ENCODE results near the gene MOB2. TPM values are rescaled to one million over a fixed set of nuclear protein-coding genes. Genes with fewer than 3 reads are reported as not detected.

Gene MOB2
- total and polyA plus RNA-seq, 4 donors = 31.6 to 45.2 (median 36.4) TPM

DNA sequence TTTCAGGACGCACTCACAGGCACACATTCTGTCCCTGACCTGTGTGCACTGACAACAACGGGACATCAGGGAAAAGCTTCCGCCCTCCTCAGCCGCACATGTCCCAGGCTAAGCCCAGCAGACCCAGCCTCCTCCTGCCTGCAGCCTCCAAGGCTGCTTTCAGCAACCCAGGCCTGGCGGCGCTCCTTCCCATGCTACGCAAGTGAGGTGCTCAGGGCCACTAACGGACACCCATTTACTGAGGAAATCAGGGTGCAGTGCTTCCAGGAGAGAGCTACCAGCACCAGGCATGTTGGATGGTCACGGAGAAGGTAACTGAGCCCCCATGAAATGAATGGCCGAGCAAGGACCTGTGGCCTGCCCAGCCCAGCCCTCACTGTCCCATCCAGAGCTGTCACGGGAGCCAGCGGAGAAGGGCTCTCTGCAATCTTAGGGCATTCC, 6.9 kb downstream of the MOB2 start:
- peaks cover 0 to 30% (median 0%) of the 10 kb centered on the region in 5 donors for H3K4me1 ChIP-seq (ENCODE audit: control insufficient read depth in 5 of 5, insufficient read depth in 5 of 5, low read length in 5 of 5)
- no peaks in the 10 kb centered on the region for H3K27me3 ChIP-seq (ENCODE audit: control insufficient read depth in 3 of 3, insufficient read depth in 3 of 3, low read length in 2 of 3)
- no peak for DNase-seq
- peaks cover 3 to 50% (median 19%) of the 10 kb centered on the region in 4 donors for H3K36me3 ChIP-seq (ENCODE audit: control insufficient read depth in 4 of 4, insufficient read depth in 4 of 4, low read length in 4 of 4)
- ATAC-seq (ENCODE audit: insufficient read depth, low FRiP score) = no peak
- TF ChIP-seq, protein P1, sequence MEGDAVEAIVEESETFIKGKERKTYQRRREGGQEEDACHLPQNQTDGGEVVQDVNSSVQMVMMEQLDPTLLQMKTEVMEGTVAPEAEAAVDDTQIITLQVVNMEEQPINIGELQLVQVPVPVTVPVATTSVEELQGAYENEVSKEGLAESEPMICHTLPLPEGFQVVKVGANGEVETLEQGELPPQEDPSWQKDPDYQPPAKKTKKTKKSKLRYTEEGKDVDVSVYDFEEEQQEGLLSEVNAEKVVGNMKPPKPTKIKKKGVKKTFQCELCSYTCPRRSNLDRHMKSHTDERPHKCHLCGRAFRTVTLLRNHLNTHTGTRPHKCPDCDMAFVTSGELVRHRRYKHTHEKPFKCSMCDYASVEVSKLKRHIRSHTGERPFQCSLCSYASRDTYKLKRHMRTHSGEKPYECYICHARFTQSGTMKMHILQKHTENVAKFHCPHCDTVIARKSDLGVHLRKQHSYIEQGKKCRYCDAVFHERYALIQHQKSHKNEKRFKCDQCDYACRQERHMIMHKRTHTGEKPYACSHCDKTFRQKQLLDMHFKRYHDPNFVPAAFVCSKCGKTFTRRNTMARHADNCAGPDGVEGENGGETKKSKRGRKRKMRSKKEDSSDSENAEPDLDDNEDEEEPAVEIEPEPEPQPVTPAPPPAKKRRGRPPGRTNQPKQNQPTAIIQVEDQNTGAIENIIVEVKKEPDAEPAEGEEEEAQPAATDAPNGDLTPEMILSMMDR (IDR thresholded peaks at IDR 0.05; ENCODE audit: control extremely low read depth, extremely low read depth) = no peak
- 94 to 97% methylated on average over 12 of the region's 12 CpGs for WGBS, 2 donors
- no peaks in the 10 kb centered on the region for H3K9me3 ChIP-seq (ENCODE audit: control insufficient read depth in 4 of 4, insufficient read depth in 3 of 4, low read length in 3 of 4)
- no peak overlapping the region for H3K27ac ChIP-seq (ENCODE audit: low read depth in 1 of 2, low read length in 1 of 2)
- no peak overlapping the region for H3K9ac ChIP-seq (ENCODE audit: insufficient read depth in 1 of 2, low read length in 2 of 2)
- H3K4me3 ChIP-seq = no peak overlapping the region

DNA sequence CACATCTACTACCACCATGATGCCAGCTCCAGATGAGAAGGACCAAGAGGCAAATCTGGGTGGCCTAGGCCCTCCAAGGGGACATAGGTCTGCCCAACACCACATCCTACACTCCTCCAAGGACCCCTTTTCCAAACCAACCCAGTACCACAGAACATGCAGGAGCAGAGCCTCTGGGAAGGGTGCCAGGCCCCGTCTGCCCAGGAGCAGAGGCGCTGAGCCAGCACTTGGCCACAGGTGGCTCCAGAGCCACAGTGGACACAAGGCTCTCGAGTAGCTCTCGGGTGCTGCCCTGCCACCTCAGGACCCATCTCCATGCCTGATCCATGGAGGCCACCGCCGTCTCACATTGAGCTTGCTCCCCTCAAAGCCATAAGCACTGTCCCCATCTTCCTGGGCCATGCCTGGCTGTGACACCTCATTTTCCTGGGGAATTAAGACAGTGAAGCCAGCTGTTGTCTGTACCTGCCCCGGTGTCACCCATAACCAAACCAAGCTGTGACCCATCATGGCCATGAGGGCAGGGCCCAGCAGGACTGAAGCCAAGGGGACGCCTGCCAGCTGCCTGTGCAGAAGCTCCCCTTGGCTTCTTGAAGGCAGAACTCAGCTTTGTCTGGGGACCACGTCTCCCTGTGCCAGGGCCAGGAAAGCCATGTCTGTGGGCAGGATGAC, 7.4 kb downstream of the MOB2 start:
- Histone ChIP-seq H3K36me3 (ENCODE audit: control insufficient read depth in 4 of 4, insufficient read depth in 4 of 4, low read length in 4 of 4) (peaks cover 3 to 50% (median 19%) of the 10 kb centered on the region in 4 donors), H3K4me1 (ENCODE audit: control insufficient read depth in 5 of 5, insufficient read depth in 5 of 5, low read length in 5 of 5) (peaks cover 0 to 26% (median 0%) of the 10 kb centered on the region in 5 donors), H3K9me3 (ENCODE audit: control insufficient read depth in 4 of 4, insufficient read depth in 3 of 4, low read length in 3 of 4) (no peaks in the 10 kb centered on the region), H3K4me3 (no peak overlapping the region), H3K27ac (ENCODE audit: low read depth in 1 of 2, low read length in 1 of 2) (no peak overlapping the region), H3K27me3 (ENCODE audit: control insufficient read depth in 3 of 3, insufficient read depth in 3 of 3, low read length in 2 of 3) (no peaks in the 10 kb centered on the region), H3K9ac (ENCODE audit: insufficient read depth in 1 of 2, low read length in 2 of 2) (no peak overlapping the region)
- WGBS, 2 donors = 87 to 89% methylated on average over 9 of the region's 9 CpGs
- ATAC-seq (ENCODE audit: insufficient read depth, low FRiP score) = no peak
- TF ChIP-seq, protein P1 (IDR thresholded peaks at IDR 0.05; ENCODE audit: control extremely low read depth, extremely low read depth) = no peak
- no peak for DNase-seq

DNA sequence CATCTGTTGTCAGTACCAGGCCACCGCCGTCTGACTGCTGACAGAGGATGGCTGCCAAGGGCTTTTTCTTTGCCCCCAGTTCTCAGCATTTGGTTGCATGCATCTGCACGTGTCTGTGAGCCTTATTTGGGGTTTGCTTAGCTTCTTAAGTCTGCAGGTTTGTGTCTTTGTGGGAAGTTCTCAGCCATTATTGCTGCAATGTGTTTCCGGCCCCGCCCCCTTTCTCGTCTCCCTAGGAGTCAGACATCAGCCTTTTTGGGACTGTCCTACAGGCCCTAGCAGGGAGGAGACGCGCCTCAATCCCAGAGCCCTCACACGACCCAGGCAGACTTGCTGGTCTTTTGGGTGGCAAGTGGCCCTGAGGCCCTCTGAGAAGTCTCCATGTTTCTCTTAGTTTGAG, 8.0 kb downstream of the MOB2 start:
- H3K9me3 ChIP-seq (ENCODE audit: control insufficient read depth in 4 of 4, insufficient read depth in 3 of 4, low read length in 3 of 4) = no peaks in the 10 kb centered on the region
- peaks cover 3 to 54% (median 19%) of the 10 kb centered on the region in 4 donors for H3K36me3 ChIP-seq (ENCODE audit: control insufficient read depth in 4 of 4, insufficient read depth in 4 of 4, low read length in 4 of 4)
- no peak overlapping the region for H3K9ac ChIP-seq (ENCODE audit: insufficient read depth in 1 of 2, low read length in 2 of 2)
- no peak overlapping the region for H3K27ac ChIP-seq (ENCODE audit: low read depth in 1 of 2, low read length in 1 of 2)
- 67 to 73% methylated on average over 8 to 9 of the region's 9 CpGs for WGBS, 2 donors
- no peak overlapping the region for H3K4me3 ChIP-seq
- H3K27me3 ChIP-seq (ENCODE audit: control insufficient read depth in 3 of 3, insufficient read depth in 3 of 3, low read length in 2 of 3) = no peaks in the 10 kb centered on the region
- TF ChIP-seq, protein P1 (IDR thresholded peaks at IDR 0.05; ENCODE audit: control extremely low read depth, extremely low read depth) = no peak
- peaks cover 0 to 22% (median 0%) of the 10 kb centered on the region in 5 donors for H3K4me1 ChIP-seq (ENCODE audit: control insufficient read depth in 5 of 5, insufficient read depth in 5 of 5, low read length in 5 of 5)
- ATAC-seq (ENCODE audit: insufficient read depth, low FRiP score) (no peak), DNase-seq (no peak)
